ENCODE measurements around the gene CHMP1B.
"Not testable (repeated sequence)": the region's sequence is repeated elsewhere in the genome, so short reads cannot be mapped to it uniquely, and the experiment has no call there.

The CHMP1B gene

GRCh38 chr18:11831921-11832320 is 19.3 kb upstream of the CHMP1B start:
- Histone ChIP-seq H3K27ac (no peak overlapping the region), H3K4me3 (no peak overlapping the region)

- Histone ChIP-seq H3K4me3 (no peak overlapping the region), H3K27ac (no peak overlapping the region)
Observed at GRCh38 chr18:11834772-11835171, 16.4 kb upstream of the CHMP1B start.

- Histone ChIP-seq H3K27ac (no peak overlapping the region), H3K4me3 (no peak overlapping the region)
Observed at GRCh38 chr18:11839556-11839955, 11.7 kb upstream of the CHMP1B start.

GRCh38 chr18:11840493-11840892 is 10.7 kb upstream of the CHMP1B start:
- Histone ChIP-seq H3K27ac (no peak overlapping the region), H3K4me3 (no peak overlapping the region)

GRCh38 chr18:11842562-11842961 is 8.7 kb upstream of the CHMP1B start:
- no peak overlapping the region for H3K27ac ChIP-seq

GRCh38 chr18:11844436-11844835 is 6.8 kb upstream of the CHMP1B start:
- Histone ChIP-seq H3K4me3 (no peak overlapping the region), H3K27ac (no peak overlapping the region)

More at GRCh38 chr18:11842562-11842961, 8.7 kb upstream of the CHMP1B start:
- H3K4me3 ChIP-seq = no peak overlapping the region

GRCh38 chr18:11845654-11846053 is 5.6 kb upstream of the CHMP1B start:
- H3K4me3 ChIP-seq = no peak overlapping the region
- no peak overlapping the region for H3K27ac ChIP-seq

GRCh38 chr18:11847811-11848210 is 3.4 kb upstream of the CHMP1B start:
- Histone ChIP-seq H3K4me3 (no peak overlapping the region), H3K27ac (no peak overlapping the region)

- Histone ChIP-seq H3K27ac (peak overlapping the region in 16 of 21 experiments; percentile 76 to 99 (median 96)), H3K4me3 (no peak overlapping the region)
Observed at GRCh38 chr18:11849279-11849678, 1.9 kb upstream of the CHMP1B start.

- Histone ChIP-seq H3K4me3 (peak overlapping the region; percentile 72 to 98 (median 89)), H3K27ac (peak overlapping the region; percentile 34 to 99 (median 94))
Observed at GRCh38 chr18:11849841-11850634, 1.2 kb upstream of the CHMP1B start.

- peak overlapping the region; percentile 34 to 99 (median 94) for H3K27ac ChIP-seq
Observed at GRCh38 chr18:11850821-11851145, 430 bp upstream of the CHMP1B start.

GRCh38 chr18:11851806-11852337 is 659 bp downstream of the CHMP1B start:
- H3K4me3 ChIP-seq = peak overlapping the region; percentile 72 to 98 (median 89)
- peak overlapping the region; percentile 37 to 99 (median 94) for H3K27ac ChIP-seq

More at GRCh38 chr18:11850821-11851145, 430 bp upstream of the CHMP1B start:
- peak overlapping the region; percentile 72 to 98 (median 89) for H3K4me3 ChIP-seq

- H3K4me3 ChIP-seq, H3K27ac ChIP-seq: not testable (repeated sequence)
Observed at GRCh38 chr18:11854554-11854953, 3.3 kb downstream of the CHMP1B start.

GRCh38 chr18:11857177-11857887 is 6.1 kb downstream of the CHMP1B start:
- H3K27ac ChIP-seq = peak overlapping the region in 18 of 21 experiments; percentile 3 to 78 (median 62)
- H3K4me3 ChIP-seq = no peak overlapping the region

GRCh38 chr18:11859282-11859830 is 8.1 kb downstream of the CHMP1B start:
- no peak overlapping the region for H3K4me3 ChIP-seq
- peak overlapping the region in 11 of 21 experiments; percentile 7 to 79 (median 50) for H3K27ac ChIP-seq

- Histone ChIP-seq H3K4me3 (no peak overlapping the region), H3K27ac (peak overlapping the region in 7 of 21 experiments; percentile 3 to 73 (median 32))
Observed at GRCh38 chr18:11859903-11860407, 8.7 kb downstream of the CHMP1B start.

- H3K27ac ChIP-seq = peak overlapping the region in 7 of 21 experiments; percentile 3 to 41 (median 14)
- no peak overlapping the region for H3K4me3 ChIP-seq
Observed at GRCh38 chr18:11860594-11861450, 9.6 kb downstream of the CHMP1B start.

- Histone ChIP-seq H3K27ac (peak overlapping the region in 3 of 21 experiments; percentile 23 to 49 (median 35)), H3K4me3 (no peak overlapping the region)
Observed at GRCh38 chr18:11861583-11862288, 10.5 kb downstream of the CHMP1B start.

Data from skin epidermis (tissue), 12 donors.